T-cell (primary cell): Measurements from ENCODE around the gene QTRT2. TPM values are rescaled to one million over a fixed set of nuclear protein-coding genes. Genes with fewer than 3 reads are reported as not detected.

Experiments used
- ATAC-seq, 4 experiments: fragments of 200-7000 bp in 3 of 4; fragments of 150-1000 bp in 1 of 4; cut with Tn5 transposase; replicated peaks in 1 of 4; 1 replicate in 3 of 4; 2 replicates in 1 of 4; pipeline ENCODE4 v1.10.0; 2021; ENCODE audit warnings: moderate library complexity in 3 of 4, mild to moderate bottlenecking in 2 of 4, moderate number of reproducible peaks in 1 of 4
- CTCF ChIA-PET, 2 donors: fragments of 300-600 bp; sonication (Branson Sonifier 250); formaldehyde crosslinking; loops; one replicate each; lab custom pipeline; 2022; ENCODE audit warnings: antibody characterized with exemption in 2 of 2; lab: Charles Lee
- POLR2A ChIA-PET, 2 donors: fragments of 300-600 bp; sonication (Branson Sonifier 250); formaldehyde crosslinking; loops; one replicate each; lab custom pipeline; 2022; ENCODE audit warnings: antibody characterized with exemption in 2 of 2; lab: Charles Lee
- DNase-seq, 35 experiments: peaks; one replicate each; pipeline versions ENCODE4 v3.0.0 to v3.0.0-alpha.2; 2013 to 2023
- H3K27ac ChIP-seq: one replicate; pipeline ENCODE4 v1.5.1; 2013; ENCODE audit warnings: low read length
- H3K27me3 ChIP-seq, 2 experiments: replicated peaks in 1 of 2; 1 replicate in 1 of 2; 2 replicates in 1 of 2; pipeline versions ENCODE4 v1.6.1 to v1.7.0; 2013; ENCODE audit warnings: low read length in 1 of 2, mixed read lengths in 1 of 2; ENCODE audit not compliant: control insufficient read depth in 2 of 2, insufficient read depth in 2 of 2; ENCODE audit errors: extremely low read depth in 1 of 2
- H3K36me3 ChIP-seq, 2 donors: 1 replicate in 1 of 2; 2 replicates in 1 of 2; pipeline versions ENCODE4 v1.6.1 to v1.7.0; 2013; ENCODE audit warnings: low read length in 1 of 2; ENCODE audit not compliant: control insufficient read depth in 2 of 2, insufficient read depth in 1 of 2; ENCODE audit errors: extremely low read depth in 1 of 2
- H3K4me1 ChIP-seq, 2 experiments: 1 replicate in 1 of 2; 2 replicates in 1 of 2; pipeline versions ENCODE4 v1.6.1 to v1.7.0; 2013; ENCODE audit warnings: low read length in 2 of 2, mixed read lengths in 1 of 2; ENCODE audit not compliant: insufficient read depth in 2 of 2, control insufficient read depth in 1 of 2; ENCODE audit errors: extremely low read depth in 1 of 2
- H3K4me3 ChIP-seq, 2 donors: 1 replicate in 1 of 2; 2 replicates in 1 of 2; pipeline versions ENCODE4 v1.5.1 to v1.7.0; 2013; ENCODE audit warnings: mild to moderate bottlenecking in 2 of 2, low read length in 1 of 2, moderate library complexity in 1 of 2; ENCODE audit not compliant: control insufficient read depth in 1 of 2; ENCODE audit errors: extremely low read depth in 1 of 2
- H3K9me3 ChIP-seq: 2 replicates; pipeline ENCODE4 v1.7.0; 2013
- H3K27ac Mint-ChIP-seq, 2 donors: one replicate each; pipeline ENCODE4 v1.8.0; 2020 to 2021; ENCODE audit warnings: mild to moderate bottlenecking in 2 of 2, mixed read lengths in 2 of 2
- H3K27me3 Mint-ChIP-seq, 2 donors: one replicate each; pipeline ENCODE4 v1.8.0; 2021 to 2022; ENCODE audit warnings: mixed read lengths in 2 of 2
- H3K36me3 Mint-ChIP-seq: one replicate; pipeline ENCODE4 v1.8.0; 2021; ENCODE audit warnings: mixed read lengths
- H3K4me1 Mint-ChIP-seq, 3 donors: one replicate each; pipeline ENCODE4 v1.8.0; 2020 to 2022; ENCODE audit warnings: mixed read lengths in 3 of 3, mild to moderate bottlenecking in 1 of 3
- H3K4me3 Mint-ChIP-seq, 3 donors: one replicate each; pipeline ENCODE4 v1.8.0; 2020 to 2022; ENCODE audit warnings: mild to moderate bottlenecking in 3 of 3, mixed read lengths in 3 of 3, moderate library complexity in 3 of 3
- H3K9me3 Mint-ChIP-seq, 3 donors: one replicate each; pipeline ENCODE4 v1.8.0; 2020 to 2022; ENCODE audit warnings: mixed read lengths in 3 of 3
- WGBS: methylation state at CpG from one replicate; pipeline ENCODE4 v1.1.5; 2013; ENCODE audit warnings: missing lambda C conversion rate; ENCODE audit not compliant: insufficient coverage; 5-methylcytosine and 5-hydroxymethylcytosine counted together
- total RNA-seq, 35 experiments: library from RNA in 6 of 35; stranded (reverse) in 6 of 35; fragments of 120-200 nt in 1 of 35; gene quantifications; one replicate each; pipeline versions ENCODE4 v1.2.1 to v1.2.4 and lab custom pipeline; 2013 to 2026

Gene QTRT2
- total RNA-seq, 5 donors from 2014 or later (not counting 1 experiment from before 2014, with no cell fraction given), result 24.3 to 39.1 (median 31.7) TPM

DNA sequence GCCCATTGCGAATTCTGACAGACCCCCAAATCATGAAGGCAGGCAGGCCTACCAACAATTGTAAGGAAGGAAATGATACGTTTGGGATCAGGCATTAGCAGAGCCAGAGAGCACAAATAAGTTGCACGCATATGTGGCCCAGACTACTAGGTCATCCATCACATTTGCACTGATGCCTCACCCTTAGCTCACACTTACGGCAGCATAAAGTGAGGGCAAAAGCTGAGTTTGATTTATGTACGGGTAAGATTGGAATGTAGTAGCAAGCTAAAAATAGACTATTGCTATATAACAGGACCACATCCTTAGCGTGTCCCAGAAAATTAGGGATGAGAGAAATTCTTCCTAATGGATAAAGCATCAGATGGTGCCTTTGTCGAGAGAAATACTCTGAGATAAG, 58.6 kb downstream of the QTRT2 start:
- Histone ChIP-seq H3K4me3 (no peak overlapping the region), H3K27ac (no peak overlapping the region), H3K9me3 (no peaks in the 10 kb centered on the region), H3K27me3 (no peaks in the 10 kb centered on the region), H3K4me1 (no peaks in the 10 kb centered on the region), H3K36me3 (no peaks in the 10 kb centered on the region)
- Mint-ChIP-seq H3K4me3 (no peak overlapping the region), H3K9me3 (no peaks in the 10 kb centered on the region), H3K4me1 (no peaks in the 10 kb centered on the region), H3K36me3 (no peaks in the 10 kb centered on the region), H3K27ac (no peak overlapping the region), H3K27me3 (peaks cover 2 to 4% of the 10 kb centered on the region in 2 donors)
- no peak for ATAC-seq
- POLR2A ChIA-PET, result no interaction called here
- no peak for DNase-seq
- whole genome bisulfite sequencing, result 60% methylated on average over 1 of the region's 7 CpGs
- CTCF ChIA-PET, result no interaction called here

GRCh38 chr3:114119776-114120175, 63.2 kb downstream of the QTRT2 start:
- Histone ChIP-seq H3K9me3 (no peaks in the 10 kb centered on the region), H3K27ac (no peak overlapping the region), H3K27me3 (no peaks in the 10 kb centered on the region), H3K4me3 (no peak overlapping the region), H3K4me1 (no peaks in the 10 kb centered on the region), H3K36me3 (no peaks in the 10 kb centered on the region)
- Mint-ChIP-seq H3K27me3 (peaks cover 0 to 2% of the 10 kb centered on the region in 2 donors), H3K9me3 (no peaks in the 10 kb centered on the region), H3K36me3 (no peaks in the 10 kb centered on the region), H3K27ac (no peak overlapping the region), H3K4me3 (no peak overlapping the region), H3K4me1 (no peaks in the 10 kb centered on the region)
- ChIA-PET POLR2A (no interaction called here), CTCF (no interaction called here)
- no CpG with 5 or more reads among the region's 1 CpG for WGBS
- DNase-seq (no peak), ATAC-seq (no peak)

DNA sequence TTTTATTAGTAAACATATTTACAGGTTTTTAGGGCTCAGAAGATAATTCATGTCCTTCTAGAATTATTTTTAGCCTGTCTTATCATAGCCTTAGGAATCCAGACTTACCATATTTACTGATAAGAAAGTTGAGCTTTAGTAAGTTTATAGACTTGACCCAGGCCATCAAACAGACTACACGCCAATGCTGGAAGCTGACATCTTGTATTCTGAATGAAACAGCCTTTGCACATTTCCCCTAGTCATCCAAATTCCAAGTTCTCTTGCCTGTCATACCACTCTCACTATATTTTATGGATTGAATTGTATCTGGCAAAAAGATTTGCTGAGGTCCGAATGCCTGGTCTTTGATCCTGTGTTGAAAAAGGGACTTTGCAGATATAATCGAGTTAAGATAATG, 63.7 kb downstream of the QTRT2 start:
- H3K27ac ChIP-seq, result no peak overlapping the region
- H3K27me3 ChIP-seq, result no peaks in the 10 kb centered on the region
- no peaks in the 10 kb centered on the region for H3K36me3 Mint-ChIP-seq
- no peak overlapping the region for H3K4me3 ChIP-seq
- H3K9me3 ChIP-seq, result no peaks in the 10 kb centered on the region
- no peaks in the 10 kb centered on the region for H3K36me3 ChIP-seq
- H3K27me3 Mint-ChIP-seq, result peaks cover 0 to 2% of the 10 kb centered on the region in 2 donors
- ATAC-seq (no peak), DNase-seq (no peak)
- POLR2A ChIA-PET, result no interaction called here
- H3K9me3 Mint-ChIP-seq, result no peaks in the 10 kb centered on the region
- no peaks in the 10 kb centered on the region for H3K4me1 Mint-ChIP-seq
- CTCF ChIA-PET, result interaction anchor here in 1 of 2 donors (0.5 kb wide), 1 partner anchor 11 kb away, joined by 4 read pairs; no protein-coding TSS in a partner anchor
- H3K4me1 ChIP-seq, result no peaks in the 10 kb centered on the region
- WGBS, result 100% methylated on average over 2 of the region's 3 CpGs
- no peak overlapping the region for H3K27ac Mint-ChIP-seq
- no peak overlapping the region for H3K4me3 Mint-ChIP-seq

DNA sequence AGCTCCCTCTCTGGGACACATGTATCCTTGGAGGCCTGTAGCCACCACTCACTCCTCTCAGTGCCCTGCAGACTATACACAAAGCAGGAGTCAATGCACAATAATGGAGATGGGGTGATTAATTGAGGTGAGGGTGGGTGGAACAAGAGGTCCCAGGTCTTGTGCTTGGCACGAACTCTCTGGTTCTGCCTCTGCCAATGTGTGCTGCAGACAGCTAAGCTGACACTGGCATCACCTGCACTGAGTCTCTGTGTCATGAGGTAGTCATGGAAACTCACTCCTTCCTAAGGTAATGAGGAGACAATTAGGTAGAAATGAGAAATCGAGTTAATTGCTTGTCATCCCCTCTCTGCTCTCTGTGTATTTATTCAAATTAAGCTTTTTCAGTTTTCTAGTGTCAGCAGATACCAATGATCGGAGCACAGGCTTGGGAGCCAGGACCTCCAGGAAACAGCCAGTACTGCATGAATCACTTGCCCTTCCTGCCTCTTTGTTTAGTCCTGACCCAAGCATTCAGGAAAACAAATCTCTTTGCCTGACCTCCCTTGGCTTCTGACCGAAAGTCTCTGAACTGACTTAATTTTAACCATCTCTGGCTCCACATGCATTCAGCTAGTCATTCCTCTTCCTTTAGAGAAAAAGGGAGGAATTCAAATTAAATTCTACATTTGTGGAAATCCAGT, 65.6 kb downstream of the QTRT2 start:
- Histone ChIP-seq H3K36me3 (no peaks in the 10 kb centered on the region), H3K4me1 (no peaks in the 10 kb centered on the region), H3K4me3 (no peak overlapping the region), H3K27ac (no peak overlapping the region), H3K27me3 (no peaks in the 10 kb centered on the region), H3K9me3 (no peaks in the 10 kb centered on the region)
- no peaks in the 10 kb centered on the region for H3K36me3 Mint-ChIP-seq
- ATAC-seq, result no peak
- peaks cover 0 to 2% of the 10 kb centered on the region in 2 donors for H3K27me3 Mint-ChIP-seq
- POLR2A ChIA-PET, result no interaction called here
- no peaks in the 10 kb centered on the region for H3K9me3 Mint-ChIP-seq
- no peak overlapping the region for H3K4me3 Mint-ChIP-seq
- CTCF ChIA-PET, result interaction anchor here (0.6 to 0.7 kb wide), 2 partner anchors 14 to 939 kb away, joined by 3 read pairs; no protein-coding TSS in a partner anchor
- H3K27ac Mint-ChIP-seq, result no peak overlapping the region
- H3K4me1 Mint-ChIP-seq, result no peaks in the 10 kb centered on the region
- WGBS, result 77% methylated on average over 2 of the region's 4 CpGs
- DNase-seq, result no peak

- H3K4me3 ChIP-seq, result no peak overlapping the region
- H3K9me3 Mint-ChIP-seq, result no peaks in the 10 kb centered on the region
- no peaks in the 10 kb centered on the region for H3K9me3 ChIP-seq
- ATAC-seq (no peak), DNase-seq (no peak)
- ChIA-PET CTCF (no interaction called here), POLR2A (interaction anchor here in 1 of 2 donors (0.6 kb wide), 1 partner anchor 234 kb away, joined by 3 read pairs; no protein-coding TSS in a partner anchor)
- no CpG with 5 or more reads among the region's 1 CpG for WGBS
- H3K4me1 ChIP-seq, result no peaks in the 10 kb centered on the region
- H3K36me3 Mint-ChIP-seq, result no peaks in the 10 kb centered on the region
- H3K27me3 Mint-ChIP-seq, result peaks cover 0 to 2% of the 10 kb centered on the region in 2 donors
- H3K36me3 ChIP-seq, result no peaks in the 10 kb centered on the region
- H3K27ac ChIP-seq, result no peak overlapping the region
- H3K27me3 ChIP-seq, result peaks cover 0 to 4% of the 10 kb centered on the region in 2 experiments
- H3K4me1 Mint-ChIP-seq, result no peaks in the 10 kb centered on the region
- no peak overlapping the region for H3K4me3 Mint-ChIP-seq
- H3K27ac Mint-ChIP-seq, result no peak overlapping the region
Measured at GRCh38 chr3:114126461-114126860, 69.9 kb downstream of the QTRT2 start.

DNA sequence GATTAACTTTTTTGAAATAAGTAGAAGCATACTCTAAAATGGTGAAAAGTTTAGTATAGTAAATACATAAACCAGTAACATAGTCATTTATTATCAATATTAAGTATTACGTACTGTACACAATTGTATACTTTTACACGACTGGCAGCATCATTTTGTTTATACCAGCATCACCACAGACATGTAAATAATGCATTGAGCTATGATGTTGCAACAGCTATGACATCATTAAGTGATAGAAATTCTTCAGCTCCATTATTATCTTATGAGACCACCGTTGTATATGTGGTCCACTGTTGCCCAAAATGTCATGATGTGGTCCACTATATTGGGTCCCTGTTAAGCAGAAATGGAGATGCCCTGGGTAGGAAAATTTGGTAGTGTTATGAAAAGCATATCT, 71.0 kb downstream of the QTRT2 start:
- H3K36me3 ChIP-seq, result no peaks in the 10 kb centered on the region
- H3K27ac ChIP-seq, result no peak overlapping the region
- ATAC-seq (no peak), DNase-seq (no peak)
- Mint-ChIP-seq H3K36me3 (no peaks in the 10 kb centered on the region), H3K27ac (no peak overlapping the region), H3K4me1 (no peaks in the 10 kb centered on the region), H3K9me3 (no peaks in the 10 kb centered on the region), H3K4me3 (no peak overlapping the region), H3K27me3 (peaks cover 2 to 4% of the 10 kb centered on the region in 2 donors)
- no peaks in the 10 kb centered on the region for H3K4me1 ChIP-seq
- no peak overlapping the region for H3K4me3 ChIP-seq
- CTCF ChIA-PET, result interaction anchor here in 1 of 2 donors (0.6 kb wide), 1 partner anchor 1560 kb away, joined by 3 read pairs; no protein-coding TSS in a partner anchor
- peaks cover 0 to 4% of the 10 kb centered on the region in 2 experiments for H3K27me3 ChIP-seq
- no peaks in the 10 kb centered on the region for H3K9me3 ChIP-seq
- no CpG with 5 or more reads among the region's 3 CpGs for WGBS
- POLR2A ChIA-PET, result no interaction called here
